HG02798 (cell line): ENCODE measurements around the gene CYSLTR1.
"Not testable (repeated sequence)": the region's sequence is repeated elsewhere in the genome, so short reads cannot be mapped to it uniquely, and the experiment has no call there.

Source experiments
- ATAC-seq: cut with Tn5 transposase; IDR thresholded peaks from one replicate; pipeline ENCODE4 v1.9.1; 2021; ENCODE audit warnings: mild to moderate bottlenecking; ENCODE audit not compliant: unreplicated experiment, poor library complexity

CYSLTR1 gene

GRCh38 chrX:78237127-78237526, 90.3 kb downstream of the CYSLTR1 start:
- no peak for ATAC-seq

GRCh38 chrX:78226047-78226446, 101.4 kb downstream of the CYSLTR1 start:
- ATAC-seq = not testable (repeated sequence)
